ENCODE results near the gene USP28.
"Not testable (repeated sequence)": the region's sequence is repeated elsewhere in the genome, so short reads cannot be mapped to it uniquely, and the experiment has no call there.

USP28 gene

GRCh38 chr11:113833151-113833550 is 42.2 kb downstream of the USP28 start:
- DNase-seq = no peak

DNA sequence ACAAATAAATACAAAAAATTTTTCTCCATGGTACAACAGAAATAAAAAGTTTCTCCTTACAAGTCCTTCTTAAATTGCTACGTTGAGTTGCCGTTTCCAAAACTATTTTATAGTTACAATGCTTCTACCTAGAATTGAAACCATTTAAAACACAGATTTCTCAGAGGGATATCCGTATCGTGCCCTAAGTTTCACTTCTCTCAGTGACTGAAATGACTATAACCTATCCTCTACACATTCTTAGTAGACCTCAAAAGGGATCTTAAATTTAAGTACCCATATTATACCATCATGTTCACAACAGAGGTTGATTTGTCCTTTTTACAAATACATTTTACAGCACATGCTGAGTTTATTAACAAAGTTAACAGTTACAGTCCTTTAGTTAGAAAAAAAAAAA is 44.1 kb downstream of the USP28 start:
- DNase-seq = no peak

DNA sequence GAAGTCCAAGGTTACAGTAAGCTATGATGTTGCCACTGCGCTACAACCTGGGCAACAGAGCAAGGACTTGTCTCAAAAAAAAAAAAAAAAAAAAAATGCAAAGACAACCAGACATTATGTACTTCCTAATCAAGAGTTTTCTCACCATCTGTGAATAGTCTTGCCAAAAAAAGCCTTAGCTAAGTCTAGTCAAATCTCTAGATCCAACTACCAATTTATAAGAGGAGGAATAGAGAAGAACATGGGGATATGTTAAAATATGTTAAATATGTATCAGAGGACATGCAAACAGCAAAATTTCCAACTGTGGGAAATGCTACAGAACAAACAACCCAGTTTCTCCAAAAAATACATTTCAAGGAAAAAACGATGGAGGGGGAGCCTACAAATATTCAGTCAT is 45.6 kb downstream of the USP28 start:
- DNase-seq = no peak

DNA sequence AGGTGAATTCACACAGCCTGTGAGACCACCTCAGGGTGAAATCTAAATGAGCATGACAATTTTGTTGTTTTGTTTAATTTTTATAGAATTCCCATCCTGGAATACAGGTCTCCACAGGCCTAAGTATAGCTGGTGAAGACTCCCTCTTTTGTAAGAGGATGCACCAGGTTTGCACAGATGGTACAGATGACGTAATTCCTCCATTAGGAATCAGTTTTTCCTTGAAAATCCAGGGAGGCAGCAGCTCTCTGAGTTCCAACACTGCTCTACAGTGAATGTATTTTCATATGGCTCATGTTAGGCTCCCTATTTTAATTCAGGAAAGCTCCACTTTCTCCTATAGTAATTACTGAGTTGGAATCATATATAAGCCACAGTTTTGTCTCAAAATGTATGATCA is 47.2 kb downstream of the USP28 start:
- DNase-seq = no peak

- DNase-seq = no peak
These were observed 47.9 kb downstream of the USP28 start for GRCh38 chr11:113827477-113827876.

DNA sequence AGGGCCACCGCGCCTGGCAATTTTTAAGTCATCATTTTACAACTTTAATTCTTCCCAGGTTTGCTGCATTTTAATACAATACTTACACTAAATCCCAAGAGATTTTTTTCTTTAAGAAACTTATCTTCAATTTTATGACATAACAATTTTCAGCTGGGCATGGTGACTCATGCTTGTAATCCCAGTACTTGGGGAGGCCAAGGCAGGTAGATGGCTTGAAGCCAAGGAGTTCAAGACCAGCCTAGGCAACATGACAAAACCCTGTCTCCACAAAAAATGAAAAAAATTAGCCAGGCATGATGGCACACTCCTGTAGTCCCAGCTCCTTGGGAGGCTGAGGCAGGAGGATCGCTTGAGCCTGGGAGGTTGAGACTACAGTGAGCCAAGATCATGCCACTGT is 56.9 kb downstream of the USP28 start:
- no peak for DNase-seq

DNA sequence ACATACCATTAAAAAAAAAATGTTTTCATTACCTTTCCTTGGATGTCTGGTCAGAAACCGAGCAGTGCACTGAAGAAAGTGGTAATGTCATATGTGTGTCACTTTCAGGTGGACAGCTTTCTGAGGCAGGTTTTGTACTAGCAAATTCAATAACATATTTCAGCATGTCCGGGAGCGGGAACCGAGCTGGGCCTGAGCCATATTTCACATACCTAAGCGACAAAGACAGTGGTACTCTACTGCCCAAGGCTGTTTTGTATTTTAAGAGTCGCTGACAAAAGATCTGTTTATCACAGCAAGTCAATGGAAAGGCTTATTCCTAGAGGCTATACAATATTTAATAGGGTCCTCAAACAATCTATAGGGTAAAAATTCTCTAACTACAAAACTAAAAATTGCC is 57.7 kb downstream of the USP28 start:
- DNase-seq = no peak

DNA sequence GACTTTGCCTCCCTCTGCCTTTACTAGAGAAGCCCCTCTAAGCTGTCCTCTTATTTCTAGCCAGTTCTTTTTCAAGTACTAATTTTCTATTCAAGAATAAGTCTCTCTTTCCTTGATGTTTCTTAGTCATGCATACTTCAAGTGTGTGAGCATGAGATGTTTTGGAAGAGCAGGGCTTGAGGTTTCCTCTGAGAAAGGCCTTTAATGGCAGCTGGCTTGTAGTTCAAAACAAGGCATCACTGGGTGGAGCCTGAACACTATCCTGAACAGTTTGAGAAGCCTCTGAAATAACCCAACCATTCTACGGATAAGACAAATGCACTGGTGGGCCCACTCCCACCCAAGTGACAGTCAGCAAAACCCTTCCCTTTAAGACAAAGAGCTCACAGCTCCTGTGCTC is 58.2 kb downstream of the USP28 start:
- no peak for DNase-seq

- no peak for DNase-seq
These were observed 61.2 kb downstream of the USP28 start for GRCh38 chr11:113814181-113814580.

GRCh38 chr11:113808931-113809330 is 66.4 kb downstream of the USP28 start:
- no peak for DNase-seq

- DNase-seq = peak; percentile 6
These were observed 69.0 kb downstream of the USP28 start for GRCh38 chr11:113806406-113806805.

- DNase-seq = no peak
These were observed 69.7 kb downstream of the USP28 start for GRCh38 chr11:113805640-113806039.

DNA sequence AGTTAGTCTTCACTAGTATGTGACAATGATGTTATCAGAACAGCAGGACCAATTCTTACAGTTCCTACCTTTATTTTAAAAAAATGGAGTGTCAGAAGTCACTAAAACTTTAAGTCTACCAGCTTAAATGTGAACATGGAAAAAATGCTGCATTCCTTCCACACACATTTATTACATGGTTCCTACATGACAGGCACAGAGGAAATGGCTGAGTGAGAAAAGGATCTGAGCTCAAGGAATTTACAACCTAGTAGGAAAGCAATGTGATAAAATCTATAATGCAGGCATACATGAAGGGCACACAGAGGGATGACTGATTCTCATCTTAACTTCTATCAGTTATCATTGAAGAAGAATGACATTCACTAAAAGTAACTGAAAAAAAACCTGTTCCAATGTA is 72.8 kb downstream of the USP28 start:
- DNase-seq = no peak

- DNase-seq = no peak
These were observed 78.6 kb downstream of the USP28 start for GRCh38 chr11:113796663-113797259.

GRCh38 chr11:113789675-113790320 is 85.6 kb downstream of the USP28 start:
- no peak for DNase-seq

- not testable (repeated sequence) for DNase-seq
These were observed 86.4 kb downstream of the USP28 start for GRCh38 chr11:113789016-113789415.

- no peak for DNase-seq
These were observed 93.2 kb downstream of the USP28 start for GRCh38 chr11:113782134-113782533.

DNA sequence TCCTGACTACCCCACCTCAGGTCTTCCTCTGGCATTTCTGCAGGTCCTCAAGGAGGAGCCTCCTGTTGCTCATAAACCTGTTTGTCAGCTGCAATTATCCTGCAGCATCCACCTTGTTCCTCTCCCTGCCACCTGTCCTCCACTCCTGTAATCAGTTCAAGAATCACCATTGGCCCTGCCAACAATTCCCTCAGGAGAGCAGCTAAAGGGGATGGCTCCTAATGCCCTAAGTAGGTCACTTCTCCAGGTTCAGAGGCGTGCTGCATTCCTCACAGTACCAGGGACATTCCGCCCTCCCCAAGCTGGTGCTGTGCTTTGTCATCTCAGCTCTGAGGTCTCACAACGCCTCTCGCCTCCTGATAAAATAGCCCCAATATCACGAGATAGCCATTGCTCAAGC is 93.7 kb downstream of the USP28 start:
- no peak for DNase-seq

GRCh38 chr11:113779496-113779895 is 95.9 kb downstream of the USP28 start, which contains the start of gene CLDN25:
CLDN25 (plus strand) TSS chr11:113779796; CDS start chr11:113779796, 0 bp downstream.
- DNase-seq = no peak

- no peak for DNase-seq
These were observed 97.1 kb downstream of the USP28 start for GRCh38 chr11:113778111-113778910.

DNA sequence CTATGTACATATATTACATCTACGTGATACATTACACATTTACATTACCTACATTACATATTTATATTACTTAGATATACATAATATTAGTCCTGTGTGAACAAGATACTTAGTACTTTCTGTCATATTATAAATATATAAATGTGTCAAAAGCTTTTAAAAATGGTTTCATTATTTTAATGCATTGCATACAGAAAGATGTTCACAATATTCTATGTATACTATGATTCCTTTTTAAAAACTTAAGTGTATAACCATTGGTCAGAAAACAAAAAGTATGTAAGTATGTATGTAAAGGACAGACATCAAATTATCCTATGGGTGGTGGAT is 101.2 kb downstream of the USP28 start:
- DNase-seq = no peak

GRCh38 chr11:113773416-113774173 is 101.8 kb downstream of the USP28 start, which contains the start of gene ZW10:
ZW10 (minus strand) TSS chr11:113773692; CDS start chr11:113773666, 26 bp downstream.
- peak; percentile 86 for DNase-seq

- no peak for DNase-seq
These were observed 102.3 kb downstream of the USP28 start for GRCh38 chr11:113773092-113773415.

DNA sequence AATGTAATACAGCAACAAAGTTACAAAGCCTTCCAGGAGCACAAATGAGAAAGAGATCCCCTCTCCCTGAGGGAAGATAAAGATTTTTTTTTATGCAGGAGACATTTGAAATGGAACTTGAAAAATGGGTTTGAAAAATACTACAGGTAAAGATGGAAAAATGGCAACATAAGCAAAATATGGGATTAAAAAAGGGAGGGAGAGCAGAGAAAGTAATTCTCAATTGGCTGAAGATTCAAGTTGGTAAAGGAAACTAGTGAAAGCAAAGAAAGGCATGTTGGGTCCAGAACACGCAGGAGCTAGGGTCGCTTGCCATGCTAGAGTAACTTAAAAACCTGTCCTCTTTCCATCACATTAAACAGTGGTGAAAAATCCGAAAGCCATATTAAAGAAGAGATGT is 103.4 kb downstream of the USP28 start:
- DNase-seq = no peak

Measured in GDM1 (cell line).